Esophagus muscularis mucosa (tissue), 4 donors: ENCODE results near the gene DIPK1B.

Experiments used
- CTCF ChIP-seq, 3 experiments: fragments of 200-600 bp in 2 of 3; fragments of 450-650 bp in 1 of 3; sonication (generic) in 2 of 3; IDR thresholded peaks; one replicate each; pipeline ENCODE4 v1.5.1; 2017 to 2019; ENCODE audit warnings: antibody characterized with exemption in 3 of 3, mild to moderate bottlenecking in 2 of 3, moderate library complexity in 1 of 3
- EP300 ChIP-seq: sonication (generic); formaldehyde crosslinking; IDR thresholded peaks from one replicate; pipeline ENCODE4 v1.6.1; 2017; ENCODE audit warnings: antibody characterized with exemption
- POLR2A ChIP-seq: fragments of 450-650 bp; IDR thresholded peaks from one replicate; pipeline ENCODE4 v1.6.1; 2017; ENCODE audit warnings: antibody characterized with exemption, moderate library complexity, mild to moderate bottlenecking, low read depth
- POLR2AphosphoS5 ChIP-seq, 2 donors: sonication (generic); formaldehyde crosslinking; IDR thresholded peaks; one replicate each; pipeline ENCODE4 v1.6.1; 2017; ENCODE audit warnings: antibody characterized with exemption in 2 of 2

- TF ChIP-seq CTCF (IDR thresholded peaks at IDR 0.05) (no peak), EP300 (no peak), POLR2A (no peak), POLR2AphosphoS5 (IDR thresholded peaks at IDR 0.05) (no peak)
Observed at GRCh38 chr9:136695435-136695895, 16.9 kb upstream of the DIPK1B start.
